Vagina (tissue), 2 donors: ENCODE measurements around the gene TOB2.

Experiments
- CTCF ChIP-seq, 3 experiments: fragments of 450-650 bp in 2 of 3; fragments of 200-600 bp in 1 of 3; sonication (generic) in 1 of 3; IDR thresholded peaks; one replicate each; pipeline ENCODE4 v1.5.1; 2017 to 2019; ENCODE audit warnings: antibody characterized with exemption in 3 of 3, mild to moderate bottlenecking in 2 of 3, moderate library complexity in 2 of 3
- POLR2A ChIP-seq, 2 donors: fragments of 450-650 bp; IDR thresholded peaks; one replicate each; pipeline ENCODE4 v1.6.1; 2017; ENCODE audit warnings: antibody characterized with exemption in 2 of 2, mild to moderate bottlenecking in 2 of 2, moderate library complexity in 2 of 2

DNA sequence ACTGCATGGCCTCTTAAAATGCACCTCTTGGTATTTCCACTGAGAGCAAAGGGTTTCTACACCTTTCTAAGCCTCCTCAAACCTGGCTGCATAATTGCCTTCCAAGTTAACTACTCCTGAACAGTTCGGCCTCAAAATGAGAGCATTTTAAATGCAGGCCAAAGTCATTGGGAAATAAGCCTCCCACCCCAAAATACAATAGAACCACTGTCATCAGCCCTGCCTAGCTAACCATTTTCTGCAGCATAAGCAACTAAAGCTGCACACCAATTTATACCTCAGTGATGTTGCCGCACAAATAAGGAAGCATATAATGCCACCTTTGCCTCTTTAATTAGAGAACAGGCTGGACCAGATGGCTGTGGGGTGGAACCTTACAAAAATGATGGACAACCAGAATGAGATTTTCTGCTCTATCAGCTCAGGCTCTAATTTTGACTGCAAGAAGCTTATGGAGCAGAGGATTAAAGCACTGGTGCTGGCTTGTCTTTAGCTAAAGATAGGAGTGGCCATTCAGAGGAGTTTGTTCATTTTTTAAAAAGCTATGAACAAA is 4.3 kb downstream of the TOB2 start:
- TF ChIP-seq POLR2A (IDR thresholded peaks at IDR 0.05) (no peak), CTCF (IDR thresholded peaks at IDR 0.05) (no peak)
